Tibial artery (tissue), 4 donors: Measurements from ENCODE around the gene ZMIZ1.

ENCODE experiments used
- DNase-seq, 2 donors: peaks; one replicate each; pipeline ENCODE4 v3.0.0-alpha.2; 2019
- H3K27ac ChIP-seq, 2 donors: fragments of 200-600 bp; sonication (generic) in 1 of 2; 1 replicate in 1 of 2; 2 replicates in 1 of 2; pipeline ENCODE4 v1.5.1; 2018 to 2019; ENCODE audit warnings: mild to moderate bottlenecking in 1 of 2
- H3K27me3 ChIP-seq, 2 donors: fragments of 200-600 bp; sonication (generic) in 1 of 2; one replicate each; pipeline versions ENCODE4 v1.5.1 to v1.6.0; 2016 to 2019
- H3K36me3 ChIP-seq, 3 donors: fragments of 200-600 bp; sonication (generic) in 2 of 3; one replicate each; pipeline ENCODE4 v1.5.1; 2016 to 2019; ENCODE audit warnings: mild to moderate bottlenecking in 2 of 3
- H3K4me1 ChIP-seq, 4 donors: fragments of 200-600 bp; sonication (generic) in 2 of 4; 1 replicate in 3 of 4; 2 replicates in 1 of 4; pipeline ENCODE4 v1.5.1; 2016 to 2019
- H3K4me3 ChIP-seq, 2 donors: fragments of 200-600 bp; sonication (generic) in 1 of 2; 1 replicate in 1 of 2; 2 replicates in 1 of 2; pipeline ENCODE4 v1.5.1; 2018 to 2019; ENCODE audit warnings: mild to moderate bottlenecking in 2 of 2
- H3K9me3 ChIP-seq, 3 donors: fragments of 200-600 bp; sonication (generic) in 1 of 3; one replicate each; pipeline ENCODE4 v1.5.1; 2016 to 2019
- intact Hi-C: fragments of 100-400 bp; cut with DNase I; formaldehyde crosslinking; loops from one replicate; pipeline ENCODE4 v1.15.0; 2023; ENCODE audit warnings: low total_unique reads
- TF ChIP-seq, protein P1 (sequence below), 2 experiments: fragments of 200-600 bp in 1 of 2; fragments of 450-650 bp in 1 of 2; IDR thresholded peaks; one replicate each; pipeline ENCODE4 v1.5.1; 2017 to 2019; ENCODE audit warnings: antibody characterized with exemption in 2 of 2, mild to moderate bottlenecking in 1 of 2, moderate library complexity in 1 of 2

ZMIZ1 gene

DNA sequence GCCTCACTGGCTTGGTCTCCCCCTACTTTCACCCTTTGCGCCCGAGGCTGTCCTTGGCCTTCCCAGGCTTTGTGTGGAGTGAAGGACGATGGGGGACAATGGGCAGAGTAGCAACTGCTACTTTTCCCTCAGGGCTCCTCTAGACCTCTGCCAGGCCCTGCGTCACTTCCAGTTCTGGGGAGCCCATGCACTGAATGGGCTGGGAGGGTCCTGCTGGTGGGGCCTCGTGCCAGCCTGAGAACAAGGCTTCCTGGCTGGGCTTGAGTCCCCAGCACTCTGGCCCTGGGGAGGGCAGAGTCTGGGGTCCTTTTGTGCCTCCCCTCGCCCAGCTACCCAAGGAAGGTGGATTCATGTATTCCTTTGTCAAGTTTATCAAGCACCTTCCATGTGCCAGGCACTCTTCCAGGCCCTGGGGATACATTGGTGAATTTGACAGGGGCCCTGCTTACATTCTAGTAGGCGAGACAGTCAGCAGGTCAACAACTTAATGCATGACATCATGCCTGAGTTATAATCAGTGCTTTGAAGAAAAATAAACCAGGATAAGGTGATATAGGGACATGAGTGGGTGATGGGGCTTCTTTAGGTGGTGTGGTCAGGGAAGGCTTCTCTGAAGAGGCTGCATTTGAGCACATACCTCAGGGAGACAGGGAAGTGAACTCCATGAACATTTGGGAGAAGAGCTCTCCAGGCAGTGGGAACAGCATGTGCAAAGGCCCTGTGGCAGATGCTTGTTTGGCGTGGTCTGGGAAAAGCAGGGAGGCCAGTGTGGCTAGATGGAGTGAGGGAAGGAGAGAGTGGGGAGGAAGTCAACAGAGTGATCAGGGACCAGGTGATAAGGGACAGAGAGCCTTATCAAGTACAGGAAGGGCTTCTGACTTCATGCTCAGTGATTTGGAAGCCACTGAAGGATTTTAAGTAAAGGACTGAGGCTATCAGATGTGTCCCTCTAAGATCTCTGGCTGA, 14.1 kb downstream of the ZMIZ1 start:
- Histone ChIP-seq H3K36me3 (no peaks in the 10 kb centered on the region), H3K9me3 (no peaks in the 10 kb centered on the region), H3K27ac (peak overlapping the region; percentile 27 to 65), H3K4me1 (peaks cover 15 to 85% (median 74%) of the 10 kb centered on the region in 4 donors), H3K4me3 (no peak overlapping the region), H3K27me3 (no peaks in the 10 kb centered on the region)
- no peak for DNase-seq
- intact Hi-C loops, result loop anchor here (10.0 kb wide), 1 partner anchor 52 kb away; no protein-coding TSS in a partner anchor
- TF ChIP-seq, protein P1, sequence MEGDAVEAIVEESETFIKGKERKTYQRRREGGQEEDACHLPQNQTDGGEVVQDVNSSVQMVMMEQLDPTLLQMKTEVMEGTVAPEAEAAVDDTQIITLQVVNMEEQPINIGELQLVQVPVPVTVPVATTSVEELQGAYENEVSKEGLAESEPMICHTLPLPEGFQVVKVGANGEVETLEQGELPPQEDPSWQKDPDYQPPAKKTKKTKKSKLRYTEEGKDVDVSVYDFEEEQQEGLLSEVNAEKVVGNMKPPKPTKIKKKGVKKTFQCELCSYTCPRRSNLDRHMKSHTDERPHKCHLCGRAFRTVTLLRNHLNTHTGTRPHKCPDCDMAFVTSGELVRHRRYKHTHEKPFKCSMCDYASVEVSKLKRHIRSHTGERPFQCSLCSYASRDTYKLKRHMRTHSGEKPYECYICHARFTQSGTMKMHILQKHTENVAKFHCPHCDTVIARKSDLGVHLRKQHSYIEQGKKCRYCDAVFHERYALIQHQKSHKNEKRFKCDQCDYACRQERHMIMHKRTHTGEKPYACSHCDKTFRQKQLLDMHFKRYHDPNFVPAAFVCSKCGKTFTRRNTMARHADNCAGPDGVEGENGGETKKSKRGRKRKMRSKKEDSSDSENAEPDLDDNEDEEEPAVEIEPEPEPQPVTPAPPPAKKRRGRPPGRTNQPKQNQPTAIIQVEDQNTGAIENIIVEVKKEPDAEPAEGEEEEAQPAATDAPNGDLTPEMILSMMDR (IDR thresholded peaks at IDR 0.05), result no peak

DNA sequence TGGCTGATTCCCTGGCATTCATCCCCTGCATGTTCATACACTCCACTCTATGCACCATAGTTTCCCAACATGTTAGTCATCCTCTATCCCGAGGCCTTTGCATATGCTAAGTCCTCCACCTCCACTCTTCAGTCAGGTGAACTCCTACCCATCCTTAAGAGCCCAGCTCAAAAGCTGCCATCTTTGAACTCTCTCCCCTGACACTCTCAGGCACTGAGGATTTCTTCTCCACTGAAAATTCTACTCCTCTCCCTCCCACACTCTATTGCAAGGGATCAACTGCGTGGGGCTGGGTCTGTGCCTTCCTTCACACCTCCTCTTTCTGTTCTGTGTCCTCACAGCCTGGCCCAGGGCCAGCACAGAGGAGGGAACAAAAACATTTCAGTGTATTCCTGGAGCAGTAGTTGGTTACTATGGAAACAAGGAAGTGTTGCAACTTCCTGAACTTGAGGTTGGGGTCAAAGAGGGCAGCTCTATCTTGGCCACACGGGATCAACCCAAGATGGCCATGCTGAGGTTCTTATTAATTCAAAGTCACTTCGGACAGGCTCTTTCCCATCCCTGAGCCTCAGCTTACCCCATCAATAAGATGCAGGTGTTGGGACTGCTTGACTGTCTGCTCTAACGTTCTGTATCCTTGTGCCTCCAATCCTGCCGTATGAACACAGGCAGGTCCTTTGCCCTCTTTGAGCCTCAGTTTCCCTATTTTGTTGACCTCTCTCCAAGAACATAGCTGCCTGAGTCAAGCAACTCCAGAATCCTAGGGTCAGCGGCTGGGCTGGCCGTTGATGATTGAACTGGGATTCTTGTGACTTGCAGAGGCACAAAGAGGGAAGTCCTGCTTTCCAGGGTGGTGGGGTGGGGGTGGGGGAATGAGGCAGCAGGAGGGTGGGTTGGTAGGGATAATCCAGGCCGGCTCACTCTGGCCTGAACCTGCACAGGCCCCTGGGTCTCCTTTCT, 15.5 kb downstream of the ZMIZ1 start:
- H3K36me3 ChIP-seq, result no peaks in the 10 kb centered on the region
- H3K4me1 ChIP-seq, result peaks cover 15 to 83% (median 73%) of the 10 kb centered on the region in 4 donors
- intact Hi-C loops, result loop anchor here (10.0 kb wide), 1 partner anchor 51 kb away; no protein-coding TSS in a partner anchor
- peak overlapping the region; percentile 27 to 65 for H3K27ac ChIP-seq
- DNase-seq, result peak; percentile 95 to 98
- H3K4me3 ChIP-seq, result no peak overlapping the region
- H3K27me3 ChIP-seq, result no peaks in the 10 kb centered on the region
- no peaks in the 10 kb centered on the region for H3K9me3 ChIP-seq
- TF ChIP-seq, protein P1 (IDR thresholded peaks at IDR 0.05), result no peak

DNA sequence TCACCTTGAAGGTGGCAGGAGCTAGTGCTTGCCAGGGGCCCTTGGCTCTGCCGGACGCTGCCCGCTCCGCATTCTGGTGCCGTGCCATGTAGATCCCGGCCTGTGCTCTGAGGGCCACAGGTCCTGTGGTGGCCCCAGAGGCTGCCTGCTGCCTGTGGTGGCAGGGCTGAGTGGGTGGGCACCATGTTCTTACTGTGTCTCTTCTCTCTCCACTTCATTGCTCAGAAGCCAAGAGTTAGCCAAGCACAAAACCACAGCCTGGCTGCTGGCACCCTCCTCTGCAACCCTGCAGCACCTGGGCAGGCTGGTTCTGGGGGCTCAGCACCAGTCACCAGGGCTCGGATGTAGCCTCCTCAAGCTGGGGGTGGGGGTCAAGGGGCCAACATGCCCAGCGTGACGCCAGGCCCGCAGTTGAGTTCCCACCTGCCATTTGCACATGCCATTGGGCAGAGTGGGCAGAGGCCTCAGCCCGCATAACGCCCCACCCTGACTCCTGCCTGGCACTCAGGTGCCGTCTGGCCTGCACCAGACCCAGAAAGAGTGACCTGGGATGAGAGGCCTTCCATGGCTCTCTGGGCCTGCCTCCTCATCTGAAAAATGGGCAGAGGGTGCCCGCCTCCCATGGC, 16.3 kb downstream of the ZMIZ1 start:
- TF ChIP-seq, protein P1 (IDR thresholded peaks at IDR 0.05), result no peak
- intact Hi-C loops, result loop anchor here (10.0 kb wide), 1 partner anchor 50 kb away; no protein-coding TSS in a partner anchor
- DNase-seq, result no peak
- Histone ChIP-seq H3K27me3 (no peaks in the 10 kb centered on the region), H3K27ac (peak overlapping the region; percentile 27 to 52), H3K9me3 (no peaks in the 10 kb centered on the region), H3K4me1 (peaks cover 15 to 80% (median 68%) of the 10 kb centered on the region in 4 donors), H3K36me3 (no peaks in the 10 kb centered on the region), H3K4me3 (no peak overlapping the region)

DNA sequence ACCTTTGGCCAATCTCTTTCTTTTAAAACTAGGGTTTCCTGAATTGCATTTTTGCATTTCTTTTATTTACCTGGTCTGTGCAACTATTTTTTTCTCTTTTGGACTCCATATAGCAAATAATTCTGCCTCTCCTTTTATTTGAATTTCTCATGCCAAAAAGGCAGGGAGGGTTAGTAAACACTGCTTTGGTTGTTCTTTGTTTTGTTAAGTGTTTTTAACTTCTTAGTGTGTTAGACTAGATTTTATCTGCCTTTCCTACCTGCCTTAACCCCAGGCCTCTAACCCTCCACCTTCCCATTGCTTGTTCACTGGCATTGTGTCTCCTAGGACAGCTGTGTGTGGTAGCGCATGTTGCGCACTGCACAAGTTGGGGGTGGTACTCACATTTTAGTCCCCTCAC, 18.1 kb downstream of the ZMIZ1 start:
- DNase-seq, result no peak
- H3K4me1 ChIP-seq, result peaks cover 9 to 75% (median 59%) of the 10 kb centered on the region in 4 donors
- intact Hi-C loops, result loop anchor here (10.0 kb wide), 1 partner anchor 48 kb away; no protein-coding TSS in a partner anchor
- H3K9me3 ChIP-seq, result no peaks in the 10 kb centered on the region
- H3K27me3 ChIP-seq, result no peaks in the 10 kb centered on the region
- H3K27ac ChIP-seq, result peak overlapping the region; percentile 14 to 16
- H3K4me3 ChIP-seq, result no peak overlapping the region
- H3K36me3 ChIP-seq, result no peaks in the 10 kb centered on the region
- TF ChIP-seq, protein P1 (IDR thresholded peaks at IDR 0.05), result no peak

DNA sequence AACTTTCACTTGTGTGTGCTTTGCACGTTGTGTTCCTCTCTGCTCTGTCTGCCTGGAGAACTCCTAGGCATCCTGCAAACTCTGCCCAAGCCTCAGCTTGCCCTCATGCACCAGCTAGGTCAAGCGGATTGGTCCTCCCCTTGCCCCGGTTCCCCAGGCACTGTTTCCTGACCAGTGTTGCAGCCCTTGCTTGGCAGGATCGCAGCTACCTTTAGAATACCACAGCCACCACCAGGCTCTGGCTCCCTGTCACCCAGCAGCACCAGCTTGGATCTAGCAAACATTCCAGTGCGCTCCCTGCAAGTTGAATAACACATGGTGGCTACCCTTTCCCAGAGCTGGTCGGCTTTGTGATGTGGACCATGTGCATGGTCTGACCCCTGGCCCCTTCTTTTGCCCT, 19.0 kb downstream of the ZMIZ1 start:
- intact Hi-C loops, result loop anchor here (10.0 kb wide), 1 partner anchor 47 kb away; no protein-coding TSS in a partner anchor
- DNase-seq, result no peak
- H3K4me1 ChIP-seq, result peaks cover 7 to 75% (median 54%) of the 10 kb centered on the region in 4 donors

More for the DNA sequence above, 19.0 kb downstream of the ZMIZ1 start:
- Histone ChIP-seq H3K4me3 (no peak overlapping the region), H3K36me3 (no peaks in the 10 kb centered on the region), H3K27ac (peak overlapping the region in 1 of 2 donors; percentile 16), H3K27me3 (no peaks in the 10 kb centered on the region), H3K9me3 (no peaks in the 10 kb centered on the region)
- TF ChIP-seq, protein P1 (IDR thresholded peaks at IDR 0.05), result no peak
